ENCODE results near the gene MTHFD1L. TPM values are rescaled to one million over a fixed set of nuclear protein-coding genes. Genes with fewer than 3 reads are reported as not detected.
A peak's percentile ranks its signal among the peaks of the same experiment; 100 is the strongest.

Gene MTHFD1L
- total RNA-seq, 2 donors from 2014 or later: 13.0 to 19.1 TPM

- ATAC-seq (no peak), DNase-seq (no peak)
- no peak overlapping the region for H3K4me3 ChIP-seq
- no peak overlapping the region for H3K27ac ChIP-seq
- no peaks in the 10 kb centered on the region for H3K36me3 ChIP-seq (replicated peaks in 1 of 2; ENCODE audit: insufficient read depth in 1 of 2, low read depth in 2 of 2)
- intact Hi-C loops (cut with DNase I): no loop called here
- H3K4me1 ChIP-seq: no peaks in the 10 kb centered on the region
- WGBS, 2 donors: 89 to 90% methylated on average over 13 of the region's 13 CpGs
- TF ChIP-seq POLR2A (IDR thresholded peaks at IDR 0.05) (no peak), CTCF (IDR thresholded peaks at IDR 0.05) (no peak)
- H3K27me3 ChIP-seq: no peaks in the 10 kb centered on the region
- H3K9me3 ChIP-seq: no peaks in the 10 kb centered on the region
These were observed 34.9 kb upstream of the MTHFD1L start for GRCh38 chr6:150830439-150831165.

GRCh38 chr6:150831577-150831976, 33.9 kb upstream of the MTHFD1L start:
- Histone ChIP-seq H3K9me3 (no peaks in the 10 kb centered on the region), H3K4me1 (no peaks in the 10 kb centered on the region), H3K36me3 (replicated peaks in 1 of 2; ENCODE audit: insufficient read depth in 1 of 2, low read depth in 2 of 2) (no peaks in the 10 kb centered on the region), H3K27me3 (no peaks in the 10 kb centered on the region), H3K4me3 (no peak overlapping the region), H3K27ac (no peak overlapping the region)
- TF ChIP-seq POLR2A (IDR thresholded peaks at IDR 0.05): no peak
- no peak for TF ChIP-seq CTCF (IDR thresholded peaks at IDR 0.05)
- intact Hi-C loops (cut with DNase I): no loop called here
- DNase-seq: no peak
- ATAC-seq: no peak
- WGBS, 2 donors: 90% methylated on average over 12 of the region's 14 CpGs

DNA sequence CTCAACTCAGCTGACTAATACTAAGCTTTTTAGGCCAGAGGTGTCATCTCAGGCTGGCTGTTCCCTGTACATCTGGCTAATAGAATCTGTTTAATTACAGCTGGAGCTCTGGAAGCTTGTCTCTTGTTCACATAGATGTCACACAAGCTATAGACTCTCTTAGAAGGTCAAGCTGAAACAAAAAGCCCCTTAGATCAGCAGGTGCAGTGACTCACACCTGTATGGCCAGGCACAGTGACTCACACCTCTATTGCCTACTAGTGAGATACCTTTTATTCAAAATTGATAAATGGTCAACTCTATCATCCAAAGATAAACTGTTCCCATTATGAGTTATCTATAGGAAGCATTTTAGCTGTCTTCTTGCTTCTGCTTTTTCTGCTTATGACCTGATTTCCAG, 29.9 kb upstream of the MTHFD1L start:
- H3K36me3 ChIP-seq (replicated peaks in 1 of 2; ENCODE audit: insufficient read depth in 1 of 2, low read depth in 2 of 2): no peaks in the 10 kb centered on the region
- H3K27ac ChIP-seq: no peak overlapping the region
- H3K9me3 ChIP-seq: no peaks in the 10 kb centered on the region
- TF ChIP-seq CTCF (IDR thresholded peaks at IDR 0.05) (no peak), POLR2A (IDR thresholded peaks at IDR 0.05) (no peak)
- ATAC-seq (no peak), DNase-seq (no peak)
- intact Hi-C loops (cut with DNase I): no loop called here
- H3K27me3 ChIP-seq: no peaks in the 10 kb centered on the region
- H3K4me3 ChIP-seq: no peak overlapping the region
- no peaks in the 10 kb centered on the region for H3K4me1 ChIP-seq

DNA sequence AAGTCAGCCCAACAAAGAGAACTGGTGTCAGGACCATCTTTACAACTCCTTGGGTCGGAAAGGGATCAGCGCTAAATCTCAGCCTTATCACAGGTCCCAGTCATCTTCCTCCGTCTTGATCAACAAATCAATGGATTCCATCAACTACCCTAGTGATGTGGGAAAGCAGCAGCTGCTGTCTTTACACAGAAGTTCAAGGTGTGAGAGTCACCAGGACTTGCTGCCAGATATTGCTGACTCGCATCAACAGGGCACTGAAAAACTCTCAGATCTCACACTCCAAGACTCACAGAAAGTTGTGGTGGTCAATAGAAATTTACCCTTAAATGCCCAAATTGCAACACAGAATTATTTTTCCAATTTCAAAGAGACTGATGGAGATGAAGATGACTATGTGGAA, 25.3 kb upstream of the MTHFD1L start:
- H3K4me1 ChIP-seq: no peaks in the 10 kb centered on the region
- H3K9me3 ChIP-seq: no peaks in the 10 kb centered on the region
- WGBS, 2 donors: 30 to 44% methylated on average over 1 to 4 of the region's 4 CpGs
- intact Hi-C loops (cut with DNase I): no loop called here
- H3K27ac ChIP-seq: no peak overlapping the region
- DNase-seq: peak in 3 of 4 donors; percentile 19 to 37 (median 29)
- no peak for TF ChIP-seq POLR2A (IDR thresholded peaks at IDR 0.05)
- no peak for ATAC-seq
- H3K36me3 ChIP-seq (replicated peaks in 1 of 2; ENCODE audit: insufficient read depth in 1 of 2, low read depth in 2 of 2): no peaks in the 10 kb centered on the region
- no peaks in the 10 kb centered on the region for H3K27me3 ChIP-seq
- H3K4me3 ChIP-seq: no peak overlapping the region

- Histone ChIP-seq H3K27ac (no peak overlapping the region), H3K4me3 (no peak overlapping the region), H3K36me3 (replicated peaks in 1 of 2; ENCODE audit: insufficient read depth in 1 of 2, low read depth in 2 of 2) (no peaks in the 10 kb centered on the region), H3K27me3 (no peaks in the 10 kb centered on the region), H3K4me1 (no peaks in the 10 kb centered on the region), H3K9me3 (no peaks in the 10 kb centered on the region)
- ATAC-seq: no peak
- TF ChIP-seq CTCF (IDR thresholded peaks at IDR 0.05) (no peak), POLR2A (IDR thresholded peaks at IDR 0.05) (no peak)
- WGBS, 2 donors: 92 to 93% methylated on average over 5 of the region's 5 CpGs
- DNase-seq: no peak
- intact Hi-C loops (cut with DNase I): no loop called here
These were observed 24.3 kb upstream of the MTHFD1L start for GRCh38 chr6:150841189-150841588.

Measured in body of pancreas (tissue), 4 donors.